Measurements from ENCODE around the gene CELSR3.

DNA sequence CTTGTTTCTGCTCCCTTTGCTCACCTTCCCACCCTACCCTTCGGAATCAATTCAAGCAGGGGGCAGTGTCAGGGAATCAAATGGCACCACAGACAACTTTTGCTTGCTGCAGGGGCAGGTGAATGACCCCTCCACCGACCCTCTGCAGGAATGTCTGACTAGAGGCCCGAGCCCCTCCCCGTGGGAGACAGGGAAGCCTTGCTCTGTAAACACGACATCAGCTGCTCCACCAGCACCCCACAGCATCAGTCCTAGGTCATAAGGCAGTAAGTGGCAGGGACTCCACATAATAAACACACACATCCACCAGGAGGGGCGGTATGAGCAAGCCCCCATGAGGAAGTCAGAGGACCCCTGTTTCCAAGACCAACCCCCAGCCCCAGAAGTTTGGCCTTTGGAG is 25.4 kb downstream of the CELSR3 start:
- TF ChIP-seq, protein P1, sequence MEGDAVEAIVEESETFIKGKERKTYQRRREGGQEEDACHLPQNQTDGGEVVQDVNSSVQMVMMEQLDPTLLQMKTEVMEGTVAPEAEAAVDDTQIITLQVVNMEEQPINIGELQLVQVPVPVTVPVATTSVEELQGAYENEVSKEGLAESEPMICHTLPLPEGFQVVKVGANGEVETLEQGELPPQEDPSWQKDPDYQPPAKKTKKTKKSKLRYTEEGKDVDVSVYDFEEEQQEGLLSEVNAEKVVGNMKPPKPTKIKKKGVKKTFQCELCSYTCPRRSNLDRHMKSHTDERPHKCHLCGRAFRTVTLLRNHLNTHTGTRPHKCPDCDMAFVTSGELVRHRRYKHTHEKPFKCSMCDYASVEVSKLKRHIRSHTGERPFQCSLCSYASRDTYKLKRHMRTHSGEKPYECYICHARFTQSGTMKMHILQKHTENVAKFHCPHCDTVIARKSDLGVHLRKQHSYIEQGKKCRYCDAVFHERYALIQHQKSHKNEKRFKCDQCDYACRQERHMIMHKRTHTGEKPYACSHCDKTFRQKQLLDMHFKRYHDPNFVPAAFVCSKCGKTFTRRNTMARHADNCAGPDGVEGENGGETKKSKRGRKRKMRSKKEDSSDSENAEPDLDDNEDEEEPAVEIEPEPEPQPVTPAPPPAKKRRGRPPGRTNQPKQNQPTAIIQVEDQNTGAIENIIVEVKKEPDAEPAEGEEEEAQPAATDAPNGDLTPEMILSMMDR (IDR thresholded peaks at IDR 0.05), result no peak
- TF ChIP-seq EP300 (IDR thresholded peaks at IDR 0.05), result no peak
- TF ChIP-seq POLR2AphosphoS5 (IDR thresholded peaks at IDR 0.05), result no peak

Measured in sigmoid colon (tissue), 4 donors.